Neuronal stem cell (in vitro differentiated cells): Measurements from ENCODE around the gene SIGLEC6.
"Not testable (repeated sequence)": the region's sequence is repeated elsewhere in the genome, so short reads cannot be mapped to it uniquely, and the experiment has no call there.

ENCODE experiments used
- DNase-seq: peaks from one replicate; pipeline ENCODE4 v3.0.0-alpha.2; 2013; ENCODE audit warnings: low spot score
- H2AFZ ChIP-seq: one replicate; pipeline ENCODE4 v1.6.1; 2013; ENCODE audit warnings: mild to moderate bottlenecking, low read length, inconsistent platforms
- H2AK5ac ChIP-seq: 2 replicates; pipeline ENCODE4 v1.6.1; 2013; ENCODE audit warnings: low read depth, mild to moderate bottlenecking, inconsistent platforms, low read length, moderate library complexity, mixed read lengths
- H2BK120ac ChIP-seq: 2 replicates; pipeline ENCODE4 v1.6.1; 2013; ENCODE audit warnings: low read depth, mild to moderate bottlenecking, inconsistent platforms, low read length, moderate library complexity, mixed read lengths
- H2BK12ac ChIP-seq: one replicate; pipeline ENCODE4 v1.6.1; 2013; ENCODE audit warnings: low read length, inconsistent platforms
- H2BK15ac ChIP-seq: 2 replicates; pipeline ENCODE4 v1.6.1; 2013; ENCODE audit warnings: mild to moderate bottlenecking, low read length, inconsistent platforms, mixed read lengths
- H2BK5ac ChIP-seq: one replicate; pipeline ENCODE4 v1.6.1; 2013; ENCODE audit warnings: inconsistent platforms, mild to moderate bottlenecking, low read length, moderate library complexity
- H3K14ac ChIP-seq: one replicate; pipeline ENCODE4 v1.6.1; 2013; ENCODE audit warnings: low read length, inconsistent platforms
- H3K18ac ChIP-seq: 2 replicates; pipeline ENCODE4 v1.6.1; 2013; ENCODE audit warnings: low read length, inconsistent platforms
- H3K23ac ChIP-seq: 2 replicates; pipeline ENCODE4 v1.6.1; 2013; ENCODE audit warnings: low read depth, mild to moderate bottlenecking, mixed read lengths, low read length, inconsistent platforms; ENCODE audit not compliant: poor library complexity
- H3K27ac ChIP-seq: replicated peaks from 3 replicates; pipeline ENCODE4 v1.5.1; 2013; ENCODE audit warnings: low read length, inconsistent platforms
- H3K27me3 ChIP-seq, 3 experiments: 2 replicates each; pipeline ENCODE4 v1.6.1; 2013; ENCODE audit warnings: low read length in 3 of 3, mild to moderate bottlenecking in 2 of 3, inconsistent platforms in 1 of 3, low read depth in 1 of 3, mixed read lengths in 1 of 3, moderate library complexity in 1 of 3; ENCODE audit not compliant: control insufficient read depth in 3 of 3, insufficient read depth in 3 of 3
- H3K36me3 ChIP-seq, 2 donors: replicated peaks in 1 of 2; 2 replicates each; pipeline ENCODE4 v1.6.1; 2013; ENCODE audit warnings: low read length in 2 of 2; ENCODE audit not compliant: control insufficient read depth in 2 of 2, insufficient read depth in 2 of 2
- H3K4ac ChIP-seq: 2 replicates; pipeline ENCODE4 v1.6.1; 2013; ENCODE audit warnings: inconsistent platforms, mild to moderate bottlenecking, low read length, moderate library complexity
- H3K4me1 ChIP-seq, 2 donors: 1 replicate in 1 of 2; 2 replicates in 1 of 2; pipeline ENCODE4 v1.6.1; 2013; ENCODE audit warnings: low read length in 2 of 2, low read depth in 1 of 2; ENCODE audit not compliant: control insufficient read depth in 2 of 2, insufficient read depth in 1 of 2
- H3K4me2 ChIP-seq: one replicate; pipeline ENCODE4 v1.6.1; 2013; ENCODE audit warnings: mild to moderate bottlenecking, low read length, inconsistent platforms; ENCODE audit not compliant: insufficient read depth, poor library complexity, severe bottlenecking
- H3K4me3 ChIP-seq, 2 donors: 2 replicates each; pipeline ENCODE4 v1.5.1; 2013; ENCODE audit warnings: low read length in 2 of 2, mild to moderate bottlenecking in 2 of 2, inconsistent platforms in 1 of 2, moderate library complexity in 1 of 2
- H3K79me1 ChIP-seq: one replicate; pipeline ENCODE4 v1.6.1; 2013; ENCODE audit warnings: low read depth, mild to moderate bottlenecking, inconsistent platforms, low read length, moderate library complexity
- H3K9ac ChIP-seq: one replicate; pipeline ENCODE4 v1.6.1; 2013; ENCODE audit warnings: mild to moderate bottlenecking, low read depth, low read length, inconsistent platforms; ENCODE audit not compliant: poor library complexity
- H3K9me3 ChIP-seq, 2 donors: replicated peaks in 1 of 2; 2 replicates each; pipeline versions ENCODE3 to v1.6.1; 2013; ENCODE audit warnings: low read length in 2 of 2, mild to moderate bottlenecking in 2 of 2, inconsistent platforms in 1 of 2, low read depth in 1 of 2, mixed read lengths in 1 of 2, moderate library complexity in 1 of 2; ENCODE audit not compliant: control insufficient read depth in 2 of 2, insufficient read depth in 1 of 2
- H4K8ac ChIP-seq: one replicate; pipeline ENCODE4 v1.6.1; 2013; ENCODE audit warnings: low read depth, mild to moderate bottlenecking, inconsistent platforms, low read length, moderate library complexity
- H4K91ac ChIP-seq: one replicate; pipeline ENCODE4 v1.6.1; 2013; ENCODE audit warnings: low read length, low read depth, mild to moderate bottlenecking, inconsistent platforms; ENCODE audit not compliant: poor library complexity
- WGBS, 2 donors: extraction: QIAGEN DNeasy Blood & Tissue Kit; methylation state at CpG; one replicate each; pipeline ENCODE4 v1.1.7; 2013; ENCODE audit warnings: missing lambda C conversion rate in 2 of 2, mixed read lengths in 1 of 2; ENCODE audit not compliant: insufficient read length in 2 of 2, insufficient replicate concordance in 1 of 2; ENCODE audit errors: extremely low coverage in 2 of 2; 5-methylcytosine and 5-hydroxymethylcytosine counted together

SIGLEC6 gene

GRCh38 chr19:51500931-51501330 is 30.5 kb downstream of the SIGLEC6 start:
- H3K27me3 ChIP-seq, H3K4me1 ChIP-seq, H3K36me3 ChIP-seq, H2BK120ac ChIP-seq, H3K4me3 ChIP-seq, H3K14ac ChIP-seq, H3K4ac ChIP-seq, H3K27ac ChIP-seq, H3K23ac ChIP-seq, H3K9ac ChIP-seq, H3K18ac ChIP-seq, H3K79me1 ChIP-seq, H2BK12ac ChIP-seq, H4K8ac ChIP-seq, H4K91ac ChIP-seq, DNase-seq, H2BK15ac ChIP-seq, H2AFZ ChIP-seq, H3K4me2 ChIP-seq, H2AK5ac ChIP-seq, H2BK5ac ChIP-seq: not testable (repeated sequence)
- H3K9me3 ChIP-seq, result peaks cover 0 to 46% of the 10 kb centered on the region in 2 donors
- no CpG with 5 or more reads among the region's 8 CpGs for WGBS, 2 donors

GRCh38 chr19:51497666-51498065 is 33.8 kb downstream of the SIGLEC6 start:
- WGBS, 2 donors, result no CpG with 5 or more reads among the region's 3 CpGs
- no peaks in the 10 kb centered on the region for H3K4me1 ChIP-seq
- peaks cover 0 to 6% (median 1%) of the 10 kb centered on the region in 3 experiments for H3K27me3 ChIP-seq

GRCh38 chr19:51493776-51494175 is 37.7 kb downstream of the SIGLEC6 start:
- Histone ChIP-seq H3K4ac (no peak overlapping the region), H2AFZ (no peak overlapping the region), H2BK12ac (no peak overlapping the region), H2BK15ac (no peak overlapping the region), H3K23ac (no peak overlapping the region), H4K8ac (no peak overlapping the region), H3K18ac (no peak overlapping the region), H3K4me3 (no peak overlapping the region), H3K27ac (no peak overlapping the region), H4K91ac (no peak overlapping the region), H3K14ac (no peak overlapping the region), H2BK120ac (no peak overlapping the region), H3K9ac (no peak overlapping the region), H3K9me3 (peaks cover 0 to 33% of the 10 kb centered on the region in 2 donors), H3K4me2 (no peak overlapping the region), H3K27me3 (peaks cover 0 to 6% (median 0%) of the 10 kb centered on the region in 3 experiments), H3K4me1 (no peaks in the 10 kb centered on the region), H2BK5ac (no peak overlapping the region), H3K36me3 (no peaks in the 10 kb centered on the region), H3K79me1 (no peaks in the 10 kb centered on the region), H2AK5ac (no peak overlapping the region)
- DNase-seq, result no peak
- WGBS, 2 donors, result no CpG with 5 or more reads among the region's 2 CpGs

More at GRCh38 chr19:51497666-51498065, 33.8 kb downstream of the SIGLEC6 start:
- H2BK15ac ChIP-seq, result no peak overlapping the region
- H4K91ac ChIP-seq, result no peak overlapping the region
- H3K27ac ChIP-seq, result no peak overlapping the region
- no peaks in the 10 kb centered on the region for H3K79me1 ChIP-seq
- no peak overlapping the region for H4K8ac ChIP-seq
- no peak overlapping the region for H2BK12ac ChIP-seq
- peaks cover 0 to 45% of the 10 kb centered on the region in 2 donors for H3K9me3 ChIP-seq
- H2AK5ac ChIP-seq, result no peak overlapping the region
- no peak overlapping the region for H2BK5ac ChIP-seq
- H3K4me2 ChIP-seq, result no peak overlapping the region
- DNase-seq, result no peak
- H3K14ac ChIP-seq, result peak overlapping the region; percentile 25
- H3K4me3 ChIP-seq, result peak overlapping the region in 1 of 2 donors; percentile 68
- no peak overlapping the region for H3K18ac ChIP-seq
- no peak overlapping the region for H3K23ac ChIP-seq
- no peak overlapping the region for H2AFZ ChIP-seq
- H3K4ac ChIP-seq, result no peak overlapping the region
- no peaks in the 10 kb centered on the region for H3K36me3 ChIP-seq
- H3K9ac ChIP-seq, result no peak overlapping the region
- H2BK120ac ChIP-seq, result no peak overlapping the region

GRCh38 chr19:51491586-51491985 is 39.9 kb downstream of the SIGLEC6 start:
- no peak overlapping the region for H3K27ac ChIP-seq
- H4K91ac ChIP-seq, result no peak overlapping the region
- H3K4me2 ChIP-seq, result no peak overlapping the region
- no peak overlapping the region for H2AK5ac ChIP-seq
- H3K14ac ChIP-seq, result no peak overlapping the region
- no peaks in the 10 kb centered on the region for H3K79me1 ChIP-seq
- no peak overlapping the region for H3K4me3 ChIP-seq
- H3K4ac ChIP-seq, result no peak overlapping the region
- no peaks in the 10 kb centered on the region for H3K4me1 ChIP-seq
- H2BK12ac ChIP-seq, result no peak overlapping the region
- H2AFZ ChIP-seq, result no peak overlapping the region
- H2BK5ac ChIP-seq, result no peak overlapping the region
- H2BK120ac ChIP-seq, result no peak overlapping the region
- H3K27me3 ChIP-seq, result peaks cover 0 to 6% (median 0%) of the 10 kb centered on the region in 3 experiments
- H4K8ac ChIP-seq, result no peak overlapping the region
- no peak overlapping the region for H3K18ac ChIP-seq
- peaks cover 0 to 21% of the 10 kb centered on the region in 2 donors for H3K9me3 ChIP-seq
- no peak overlapping the region for H3K9ac ChIP-seq
- no peak for DNase-seq
- H3K36me3 ChIP-seq, result no peaks in the 10 kb centered on the region
- H2BK15ac ChIP-seq, result no peak overlapping the region
- no peak overlapping the region for H3K23ac ChIP-seq
- no CpG with 5 or more reads among the region's 7 CpGs for WGBS, 2 donors
